ENCODE results near the gene MRRF.

The MRRF gene

GRCh38 chr9:122218935-122219855, 45.5 kb upstream of the MRRF start:
- peaks cover 56% of the 10 kb centered on the region for H3K27me3 ChIP-seq (ENCODE audit: insufficient read depth, poor library complexity, severe bottlenecking)
- H3K4me3 ChIP-seq (replicated peaks; ENCODE audit: insufficient read depth, low read length): no peak overlapping the region
- no peak overlapping the region for H3K27ac ChIP-seq (replicated peaks)
- no peak for DNase-seq (ENCODE audit: low read depth in 1 of 2, low spot score in 1 of 2)
- TF ChIP-seq SPI1 (IDR thresholded peaks at IDR 0.05; ENCODE audit: borderline replicate concordance, low read depth) (no peak), POLR2AphosphoS5 (IDR thresholded peaks at IDR 0.05; ENCODE audit: low read depth) (no peak), GABPA (IDR thresholded peaks at IDR 0.05; ENCODE audit: low read depth) (no peak)

DNA sequence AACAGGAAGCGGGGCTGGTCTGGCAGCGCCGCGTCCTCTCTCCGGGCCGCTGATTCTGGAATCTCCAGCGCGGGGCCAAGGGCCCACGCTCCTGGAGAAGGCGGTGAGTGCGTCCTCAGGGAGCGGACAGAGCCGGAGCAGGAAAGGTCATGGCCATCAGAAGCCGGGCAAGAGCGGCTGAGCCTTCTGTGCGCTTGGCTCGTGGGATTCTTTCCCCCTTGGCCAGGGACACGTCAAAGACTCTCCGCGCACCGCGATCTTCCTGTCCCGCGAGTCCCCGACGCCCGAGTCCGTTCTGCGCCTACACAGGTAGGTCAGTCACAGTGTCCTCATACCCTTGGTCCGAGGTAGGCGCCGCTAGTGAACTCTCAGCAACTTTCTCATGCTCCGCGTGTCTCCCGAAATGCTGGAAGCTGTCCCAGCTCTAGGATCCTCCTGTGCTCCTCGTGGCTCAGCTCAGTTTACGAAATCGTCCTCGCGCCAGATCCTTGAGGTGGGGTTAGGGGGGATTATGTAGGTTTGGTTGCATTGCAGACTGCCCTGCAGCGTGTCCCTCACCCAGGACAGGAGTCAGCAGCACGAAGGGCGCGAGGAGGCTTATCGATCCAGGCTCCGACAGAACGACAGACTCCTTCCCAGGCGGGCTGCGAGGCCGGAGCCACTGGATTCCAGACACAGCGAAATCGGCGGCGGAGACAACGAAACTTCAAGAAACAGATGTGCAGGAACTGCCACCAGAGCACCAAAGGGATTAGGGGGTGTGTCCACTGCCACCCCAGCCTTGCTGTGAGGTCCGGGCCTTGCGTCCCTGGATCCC, 44.6 kb upstream of the MRRF start:
- Histone ChIP-seq H3K27ac (replicated peaks) (no peak overlapping the region), H3K4me3 (replicated peaks; ENCODE audit: insufficient read depth, low read length) (no peak overlapping the region), H3K27me3 (ENCODE audit: insufficient read depth, poor library complexity, severe bottlenecking) (peaks cover 56% of the 10 kb centered on the region)
- TF ChIP-seq SPI1 (IDR thresholded peaks at IDR 0.05; ENCODE audit: borderline replicate concordance, low read depth) (no peak), POLR2AphosphoS5 (IDR thresholded peaks at IDR 0.05; ENCODE audit: low read depth) (no peak), GABPA (IDR thresholded peaks at IDR 0.05; ENCODE audit: low read depth) (no peak)
- TF ChIP-seq, protein P1, sequence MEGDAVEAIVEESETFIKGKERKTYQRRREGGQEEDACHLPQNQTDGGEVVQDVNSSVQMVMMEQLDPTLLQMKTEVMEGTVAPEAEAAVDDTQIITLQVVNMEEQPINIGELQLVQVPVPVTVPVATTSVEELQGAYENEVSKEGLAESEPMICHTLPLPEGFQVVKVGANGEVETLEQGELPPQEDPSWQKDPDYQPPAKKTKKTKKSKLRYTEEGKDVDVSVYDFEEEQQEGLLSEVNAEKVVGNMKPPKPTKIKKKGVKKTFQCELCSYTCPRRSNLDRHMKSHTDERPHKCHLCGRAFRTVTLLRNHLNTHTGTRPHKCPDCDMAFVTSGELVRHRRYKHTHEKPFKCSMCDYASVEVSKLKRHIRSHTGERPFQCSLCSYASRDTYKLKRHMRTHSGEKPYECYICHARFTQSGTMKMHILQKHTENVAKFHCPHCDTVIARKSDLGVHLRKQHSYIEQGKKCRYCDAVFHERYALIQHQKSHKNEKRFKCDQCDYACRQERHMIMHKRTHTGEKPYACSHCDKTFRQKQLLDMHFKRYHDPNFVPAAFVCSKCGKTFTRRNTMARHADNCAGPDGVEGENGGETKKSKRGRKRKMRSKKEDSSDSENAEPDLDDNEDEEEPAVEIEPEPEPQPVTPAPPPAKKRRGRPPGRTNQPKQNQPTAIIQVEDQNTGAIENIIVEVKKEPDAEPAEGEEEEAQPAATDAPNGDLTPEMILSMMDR (IDR thresholded peaks at IDR 0.05; ENCODE audit: insufficient read depth, low read length): no peak
- DNase-seq (ENCODE audit: low read depth in 1 of 2, low spot score in 1 of 2): no peak

GRCh38 chr9:122220673-122221182, 44.0 kb upstream of the MRRF start:
- DNase-seq (ENCODE audit: low read depth in 1 of 2, low spot score in 1 of 2): no peak
- peaks cover 58% of the 10 kb centered on the region for H3K27me3 ChIP-seq (ENCODE audit: insufficient read depth, poor library complexity, severe bottlenecking)
- no peak overlapping the region for H3K27ac ChIP-seq (replicated peaks)
- TF ChIP-seq, protein P1 (IDR thresholded peaks at IDR 0.05; ENCODE audit: insufficient read depth, low read length): no peak
- no peak for TF ChIP-seq SPI1 (IDR thresholded peaks at IDR 0.05; ENCODE audit: borderline replicate concordance, low read depth)
- TF ChIP-seq POLR2AphosphoS5 (IDR thresholded peaks at IDR 0.05; ENCODE audit: low read depth): no peak
- TF ChIP-seq, protein P2, sequence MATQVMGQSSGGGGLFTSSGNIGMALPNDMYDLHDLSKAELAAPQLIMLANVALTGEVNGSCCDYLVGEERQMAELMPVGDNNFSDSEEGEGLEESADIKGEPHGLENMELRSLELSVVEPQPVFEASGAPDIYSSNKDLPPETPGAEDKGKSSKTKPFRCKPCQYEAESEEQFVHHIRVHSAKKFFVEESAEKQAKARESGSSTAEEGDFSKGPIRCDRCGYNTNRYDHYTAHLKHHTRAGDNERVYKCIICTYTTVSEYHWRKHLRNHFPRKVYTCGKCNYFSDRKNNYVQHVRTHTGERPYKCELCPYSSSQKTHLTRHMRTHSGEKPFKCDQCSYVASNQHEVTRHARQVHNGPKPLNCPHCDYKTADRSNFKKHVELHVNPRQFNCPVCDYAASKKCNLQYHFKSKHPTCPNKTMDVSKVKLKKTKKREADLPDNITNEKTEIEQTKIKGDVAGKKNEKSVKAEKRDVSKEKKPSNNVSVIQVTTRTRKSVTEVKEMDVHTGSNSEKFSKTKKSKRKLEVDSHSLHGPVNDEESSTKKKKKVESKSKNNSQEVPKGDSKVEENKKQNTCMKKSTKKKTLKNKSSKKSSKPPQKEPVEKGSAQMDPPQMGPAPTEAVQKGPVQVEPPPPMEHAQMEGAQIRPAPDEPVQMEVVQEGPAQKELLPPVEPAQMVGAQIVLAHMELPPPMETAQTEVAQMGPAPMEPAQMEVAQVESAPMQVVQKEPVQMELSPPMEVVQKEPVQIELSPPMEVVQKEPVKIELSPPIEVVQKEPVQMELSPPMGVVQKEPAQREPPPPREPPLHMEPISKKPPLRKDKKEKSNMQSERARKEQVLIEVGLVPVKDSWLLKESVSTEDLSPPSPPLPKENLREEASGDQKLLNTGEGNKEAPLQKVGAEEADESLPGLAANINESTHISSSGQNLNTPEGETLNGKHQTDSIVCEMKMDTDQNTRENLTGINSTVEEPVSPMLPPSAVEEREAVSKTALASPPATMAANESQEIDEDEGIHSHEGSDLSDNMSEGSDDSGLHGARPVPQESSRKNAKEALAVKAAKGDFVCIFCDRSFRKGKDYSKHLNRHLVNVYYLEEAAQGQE (IDR thresholded peaks at IDR 0.05; ENCODE audit: insufficient replicate concordance, low read depth): no peak
- TF ChIP-seq GABPA (IDR thresholded peaks at IDR 0.05; ENCODE audit: low read depth): no peak
- H3K4me3 ChIP-seq (replicated peaks; ENCODE audit: insufficient read depth, low read length): no peak overlapping the region

GRCh38 chr9:122221183-122221811, 43.4 kb upstream of the MRRF start:
- Histone ChIP-seq H3K4me3 (replicated peaks; ENCODE audit: insufficient read depth, low read length) (no peak overlapping the region), H3K27ac (replicated peaks) (no peak overlapping the region), H3K27me3 (ENCODE audit: insufficient read depth, poor library complexity, severe bottlenecking) (peaks cover 64% of the 10 kb centered on the region)
- no peak for DNase-seq (ENCODE audit: low read depth in 1 of 2, low spot score in 1 of 2)
- TF ChIP-seq, protein P1 (IDR thresholded peaks at IDR 0.05; ENCODE audit: insufficient read depth, low read length): no peak
- TF ChIP-seq POLR2AphosphoS5 (IDR thresholded peaks at IDR 0.05; ENCODE audit: low read depth): no peak
- TF ChIP-seq, protein P2 (IDR thresholded peaks at IDR 0.05; ENCODE audit: insufficient replicate concordance, low read depth): no peak
- no peak for TF ChIP-seq GABPA (IDR thresholded peaks at IDR 0.05; ENCODE audit: low read depth)
- TF ChIP-seq SPI1 (IDR thresholded peaks at IDR 0.05; ENCODE audit: borderline replicate concordance, low read depth): no peak
